GM18858 (cell line): Measurements from ENCODE around the gene ING5.
"Not testable (repeated sequence)": the region's sequence is repeated elsewhere in the genome, so short reads cannot be mapped to it uniquely, and the experiment has no call there.

ENCODE experiments used
- ATAC-seq: cut with Tn5 transposase; IDR thresholded peaks from one replicate; pipeline ENCODE4 v1.9.1; 2021; ENCODE audit not compliant: unreplicated experiment

Gene ING5

GRCh38 chr2:241759067-241759807, 57.4 kb downstream of the ING5 start:
- no peak for ATAC-seq

GRCh38 chr2:241759893-241760292, 58.1 kb downstream of the ING5 start:
- not testable (repeated sequence) for ATAC-seq

GRCh38 chr2:241760301-241760771, 58.5 kb downstream of the ING5 start:
- no peak for ATAC-seq

GRCh38 chr2:241762321-241762932, 60.6 kb downstream of the ING5 start:
- no peak for ATAC-seq

- no peak for ATAC-seq
Measured at GRCh38 chr2:241762933-241763369, 61.1 kb downstream of the ING5 start.

GRCh38 chr2:241763551-241764274, 61.9 kb downstream of the ING5 start:
- ATAC-seq: no peak

GRCh38 chr2:241764275-241765241, 62.7 kb downstream of the ING5 start:
- ATAC-seq: no peak

GRCh38 chr2:241767464-241768250, 65.8 kb downstream of the ING5 start:
- no peak for ATAC-seq

GRCh38 chr2:241768251-241768711, 66.4 kb downstream of the ING5 start:
- no peak for ATAC-seq

- ATAC-seq: no peak
Measured at GRCh38 chr2:241768850-241769249, 67.0 kb downstream of the ING5 start.

- ATAC-seq: no peak
Measured at GRCh38 chr2:241769819-241770184, 68.0 kb downstream of the ING5 start.

GRCh38 chr2:241770185-241770935, 68.5 kb downstream of the ING5 start:
- ATAC-seq: no peak

- ATAC-seq: no peak
Measured at GRCh38 chr2:241770936-241771285, 69.1 kb downstream of the ING5 start.

GRCh38 chr2:241771286-241772062, 69.6 kb downstream of the ING5 start:
- ATAC-seq: no peak

GRCh38 chr2:241772063-241772499, 70.2 kb downstream of the ING5 start:
- ATAC-seq: no peak

- no peak for ATAC-seq
Measured at GRCh38 chr2:241773511-241774418, 71.9 kb downstream of the ING5 start.
